Measurements from ENCODE around the gene HSPG2.
"Not testable (repeated sequence)": the region's sequence is repeated elsewhere in the genome, so short reads cannot be mapped to it uniquely, and the experiment has no call there.

DNA sequence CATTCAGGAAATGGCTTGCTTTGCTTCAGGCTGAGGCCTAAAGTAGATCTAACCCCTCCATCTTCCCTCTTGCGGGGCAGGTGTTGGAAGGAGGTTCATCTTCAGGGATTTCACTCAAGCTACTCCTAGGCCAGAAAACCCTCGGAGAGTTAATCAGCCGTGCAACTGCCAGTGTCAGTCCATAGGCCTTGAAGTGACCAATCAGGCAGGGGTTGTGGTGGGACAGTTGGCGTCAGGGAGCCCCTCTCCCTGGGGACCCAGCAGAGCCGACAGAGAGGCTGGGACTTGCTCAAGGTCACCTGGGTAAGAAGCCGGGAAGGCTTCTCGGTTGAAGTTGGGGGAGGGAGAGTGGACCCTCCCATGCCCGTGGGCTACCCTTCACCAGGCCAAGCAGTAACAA, 36.8 kb upstream of the HSPG2 start:
- TF ChIP-seq TAF1 (IDR thresholded peaks at IDR 0.05; ENCODE audit: borderline replicate concordance, low read depth, low read length); POLR2A (IDR thresholded peaks at IDR 0.05; ENCODE audit: low read depth, low read length); POLR2AphosphoS5 (IDR thresholded peaks at IDR 0.05; ENCODE audit: low read depth, low read length): not testable (repeated sequence)
